Measurements from ENCODE around the gene CSNK1A1. TPM values are rescaled to one million over a fixed set of nuclear protein-coding genes. Genes with fewer than 3 reads are reported as not detected.

The CSNK1A1 gene
- total RNA-seq, 2 donors from 2014 or later, result 222 to 262 TPM

DNA sequence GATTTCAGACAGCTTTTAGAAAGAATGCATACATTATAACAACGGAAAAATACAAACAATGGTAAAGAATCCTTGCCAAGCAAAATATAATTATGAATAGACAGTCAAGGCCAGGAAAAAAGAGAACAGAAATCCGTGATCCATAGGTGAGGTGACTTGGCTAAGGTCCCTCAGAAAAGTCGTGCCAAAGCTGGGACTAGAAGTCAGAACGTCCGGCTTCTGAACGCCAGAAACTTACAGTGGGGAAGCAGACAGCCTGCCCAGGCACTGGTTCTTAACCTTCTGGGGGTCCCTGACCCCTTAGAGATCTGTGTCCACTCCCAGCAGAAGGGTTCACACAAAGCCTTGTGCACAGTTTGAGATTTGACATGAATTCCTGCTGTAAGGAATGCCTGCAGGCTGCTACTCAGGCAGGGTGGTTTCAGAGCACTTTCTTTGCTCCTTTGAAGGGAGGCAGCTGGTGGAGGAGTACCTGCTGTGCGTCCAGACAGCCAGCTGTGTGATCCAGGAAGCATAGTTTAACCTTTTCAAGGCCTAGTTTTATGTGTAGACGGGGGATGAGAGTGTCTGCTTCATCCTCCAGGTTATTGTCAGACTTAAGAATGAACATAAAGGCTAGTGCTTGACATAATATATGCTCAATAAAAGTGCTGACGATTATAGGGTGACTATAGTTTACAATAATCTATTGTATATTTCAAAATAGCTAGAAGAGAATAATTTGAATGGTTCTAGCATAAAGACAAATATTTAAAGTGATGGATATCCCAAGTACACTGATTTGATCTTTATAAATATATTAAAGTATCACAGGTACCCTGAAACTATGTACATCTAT, 30.9 kb upstream of the CSNK1A1 start:
- H3K4me1 ChIP-seq (ENCODE audit: control insufficient read depth in 1 of 2, low read depth in 2 of 2), result peaks cover 33 to 51% of the 10 kb centered on the region in 2 donors
- DNase-seq (ENCODE audit: low spot score) (no peak), ATAC-seq (ENCODE audit: insufficient number of reproducible peaks, low FRiP score, low read depth) (no peak)
- H3K27me3 ChIP-seq (replicated peaks; ENCODE audit: insufficient read depth), result no peaks in the 10 kb centered on the region
- H3K36me3 ChIP-seq, result no peaks in the 10 kb centered on the region
- TF ChIP-seq, protein P1, sequence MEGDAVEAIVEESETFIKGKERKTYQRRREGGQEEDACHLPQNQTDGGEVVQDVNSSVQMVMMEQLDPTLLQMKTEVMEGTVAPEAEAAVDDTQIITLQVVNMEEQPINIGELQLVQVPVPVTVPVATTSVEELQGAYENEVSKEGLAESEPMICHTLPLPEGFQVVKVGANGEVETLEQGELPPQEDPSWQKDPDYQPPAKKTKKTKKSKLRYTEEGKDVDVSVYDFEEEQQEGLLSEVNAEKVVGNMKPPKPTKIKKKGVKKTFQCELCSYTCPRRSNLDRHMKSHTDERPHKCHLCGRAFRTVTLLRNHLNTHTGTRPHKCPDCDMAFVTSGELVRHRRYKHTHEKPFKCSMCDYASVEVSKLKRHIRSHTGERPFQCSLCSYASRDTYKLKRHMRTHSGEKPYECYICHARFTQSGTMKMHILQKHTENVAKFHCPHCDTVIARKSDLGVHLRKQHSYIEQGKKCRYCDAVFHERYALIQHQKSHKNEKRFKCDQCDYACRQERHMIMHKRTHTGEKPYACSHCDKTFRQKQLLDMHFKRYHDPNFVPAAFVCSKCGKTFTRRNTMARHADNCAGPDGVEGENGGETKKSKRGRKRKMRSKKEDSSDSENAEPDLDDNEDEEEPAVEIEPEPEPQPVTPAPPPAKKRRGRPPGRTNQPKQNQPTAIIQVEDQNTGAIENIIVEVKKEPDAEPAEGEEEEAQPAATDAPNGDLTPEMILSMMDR (IDR thresholded peaks at IDR 0.05), result no peak
- H3K4me3 ChIP-seq, result peak overlapping the region; percentile 82
- no peaks in the 10 kb centered on the region for H3K9me3 ChIP-seq
- peak overlapping the region; percentile 62 to 72 for H3K27ac ChIP-seq

DNA sequence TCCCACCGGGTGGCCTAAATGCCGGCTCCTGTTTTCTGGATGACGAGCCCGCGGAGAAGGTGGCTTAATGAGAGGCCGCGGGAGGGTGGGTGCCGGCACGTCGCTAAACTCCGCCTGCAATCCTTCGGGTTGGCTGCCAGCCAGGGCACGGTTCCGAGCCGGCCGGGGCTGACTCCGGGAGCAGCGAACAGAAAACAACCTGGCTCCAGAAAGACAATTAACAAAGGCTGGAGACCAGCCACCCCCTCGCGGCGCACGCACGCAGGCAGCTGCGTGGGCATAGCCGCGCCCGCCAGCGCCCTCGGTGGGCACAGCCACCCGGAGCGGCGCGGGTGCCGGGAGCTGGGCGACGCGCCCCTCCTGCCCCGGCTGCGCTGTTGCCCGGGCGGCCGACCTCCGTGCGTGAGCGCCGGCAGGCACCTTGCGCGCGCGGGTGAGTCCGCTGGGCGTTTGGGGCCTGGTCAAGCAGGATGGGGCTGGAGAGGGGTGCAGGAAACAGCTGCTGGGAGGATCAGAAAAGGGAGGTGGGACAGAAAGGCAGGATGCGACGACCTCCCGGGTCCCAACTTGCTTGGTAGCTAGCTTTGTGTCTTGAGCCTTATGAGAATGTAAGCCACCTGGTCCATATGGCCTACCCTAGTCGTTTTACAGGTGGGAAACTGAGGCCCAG, 30.1 kb upstream of the CSNK1A1 start, which contains the start of gene ARHGEF37:
Gene ARHGEF37 (plus strand): TSS at position 307 of the 670 bp plus-strand sequence. CDS start 16,272 bp downstream, outside the sequence.
- peak; percentile 41 for ATAC-seq (ENCODE audit: insufficient number of reproducible peaks, low FRiP score, low read depth)
- Histone ChIP-seq H3K27me3 (replicated peaks; ENCODE audit: insufficient read depth) (no peaks in the 10 kb centered on the region), H3K4me3 (peak within 1 kb of the TSS; percentile 82), H3K4me1 (ENCODE audit: control insufficient read depth in 1 of 2, low read depth in 2 of 2) (peaks cover 24 to 43% of the 10 kb centered on the region in 2 donors), H3K36me3 (no peaks in the 10 kb centered on the region), H3K27ac (peak within 1 kb of the TSS; percentile 62 to 72), H3K9me3 (no peaks in the 10 kb centered on the region)
- TF ChIP-seq, protein P1 (IDR thresholded peaks at IDR 0.05), result no peak
- DNase-seq (ENCODE audit: low spot score), result peak; percentile 34

DNA sequence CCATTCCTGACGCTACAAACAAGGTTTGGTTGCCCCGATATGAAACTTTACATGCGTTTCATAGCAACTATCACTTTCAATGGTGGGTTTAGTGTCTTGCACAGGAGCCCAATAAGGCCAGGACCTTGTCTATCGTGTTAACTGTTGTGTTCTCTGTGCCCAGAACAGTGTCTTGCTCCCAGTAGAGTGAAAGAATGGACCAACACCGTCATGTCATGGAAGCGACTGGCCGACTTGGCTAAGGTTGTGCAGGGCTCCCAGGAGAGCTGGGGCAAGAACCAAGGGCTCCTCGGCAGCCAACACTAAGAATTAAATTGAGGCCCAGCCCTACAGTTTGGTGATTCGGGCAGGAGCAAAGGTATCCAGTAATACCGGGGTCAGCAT, 29.6 kb upstream of the CSNK1A1 start:
- TF ChIP-seq, protein P1 (IDR thresholded peaks at IDR 0.05), result no peak
- DNase-seq (ENCODE audit: low spot score) (no peak), ATAC-seq (ENCODE audit: insufficient number of reproducible peaks, low FRiP score, low read depth) (no peak)
- H3K36me3 ChIP-seq, result no peaks in the 10 kb centered on the region
- peak overlapping the region in 1 of 2 donors; percentile 72 for H3K27ac ChIP-seq
- H3K4me3 ChIP-seq, result peak overlapping the region; percentile 82
- H3K27me3 ChIP-seq (replicated peaks; ENCODE audit: insufficient read depth), result no peaks in the 10 kb centered on the region
- peaks cover 23 to 43% of the 10 kb centered on the region in 2 donors for H3K4me1 ChIP-seq (ENCODE audit: control insufficient read depth in 1 of 2, low read depth in 2 of 2)
- H3K9me3 ChIP-seq, result no peaks in the 10 kb centered on the region

DNA sequence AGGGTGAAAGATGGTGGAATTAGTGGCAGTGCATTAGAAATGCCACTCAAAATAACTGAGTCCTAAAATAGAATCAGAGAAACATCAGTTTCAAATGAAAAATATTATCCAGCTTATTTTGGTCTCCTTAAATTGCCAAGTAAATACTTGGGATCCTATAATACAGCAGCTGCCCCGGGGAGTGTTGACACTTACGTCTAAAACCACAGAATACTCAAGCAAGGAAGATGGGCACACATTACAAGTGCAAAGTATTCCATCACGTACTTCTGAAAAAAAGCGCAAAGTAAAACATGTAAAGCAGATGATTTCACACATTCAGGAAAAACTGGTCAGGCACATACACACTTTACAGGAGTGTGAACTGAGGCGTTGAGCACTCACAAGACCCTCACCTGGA, 27.7 kb upstream of the CSNK1A1 start:
- Histone ChIP-seq H3K4me1 (ENCODE audit: control insufficient read depth in 1 of 2, low read depth in 2 of 2) (peaks cover 14 to 33% of the 10 kb centered on the region in 2 donors), H3K4me3 (no peak overlapping the region), H3K27me3 (replicated peaks; ENCODE audit: insufficient read depth) (no peaks in the 10 kb centered on the region), H3K36me3 (no peaks in the 10 kb centered on the region), H3K9me3 (no peaks in the 10 kb centered on the region), H3K27ac (no peak overlapping the region)
- ATAC-seq (ENCODE audit: insufficient number of reproducible peaks, low FRiP score, low read depth), result no peak
- DNase-seq (ENCODE audit: low spot score), result no peak
- TF ChIP-seq, protein P1 (IDR thresholded peaks at IDR 0.05), result no peak

DNA sequence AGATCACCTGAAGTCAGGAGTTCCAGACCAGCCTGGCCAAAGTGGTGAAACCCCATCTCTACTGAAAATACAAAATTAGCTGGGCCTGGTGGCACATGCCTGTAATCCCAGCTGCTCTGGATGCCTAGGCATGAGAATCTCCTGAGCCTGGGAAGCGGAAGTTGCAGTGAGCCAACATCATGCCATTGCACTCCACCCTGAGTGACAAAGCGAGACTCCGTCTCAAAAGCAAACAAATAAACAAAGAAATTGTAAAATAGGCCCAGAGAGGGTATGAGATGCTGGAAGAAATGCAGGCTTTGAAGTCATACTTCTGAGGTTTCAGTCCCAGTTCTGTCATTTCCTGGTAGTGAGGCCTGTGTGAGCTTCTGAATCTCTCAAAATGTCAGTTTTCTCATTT, 24.8 kb upstream of the CSNK1A1 start:
- Histone ChIP-seq H3K36me3 (no peaks in the 10 kb centered on the region), H3K4me3 (no peak overlapping the region), H3K9me3 (no peaks in the 10 kb centered on the region), H3K27me3 (replicated peaks; ENCODE audit: insufficient read depth) (no peaks in the 10 kb centered on the region), H3K27ac (no peak overlapping the region), H3K4me1 (ENCODE audit: control insufficient read depth in 1 of 2, low read depth in 2 of 2) (peaks cover 5 to 13% of the 10 kb centered on the region in 2 donors)
- TF ChIP-seq, protein P1 (IDR thresholded peaks at IDR 0.05), result no peak
- no peak for DNase-seq (ENCODE audit: low spot score)
- no peak for ATAC-seq (ENCODE audit: insufficient number of reproducible peaks, low FRiP score, low read depth)
